OCI-LY3 (cell line): ENCODE data around the gene TOR4A.

ENCODE experiments used
- CTCF ChIP-seq: fragments of 200-600, 300-600 bp; sonication (generic); IDR thresholded peaks from 2 replicates; pipeline ENCODE4 v1.5.1; 2014; ENCODE audit warnings: antibody characterized with exemption, low read length, low read depth
- EZH2phosphoT487 ChIP-seq: fragments of 200-600 bp; shearing (Covaris generic); IDR thresholded peaks from 2 replicates; pipeline ENCODE4 v1.6.1; 2018; ENCODE audit warnings: antibody characterized with exemption, mixed run types, low read depth

GRCh38 chr9:137240318-137240840 lies 37.1 kb upstream of the TOR4A start:
- TF ChIP-seq CTCF = no peak
- TF ChIP-seq EZH2phosphoT487 = no peak
